CD4-positive, alpha-beta T cell treated with Interleukin-15 for 4 hours (primary cell): Measurements from ENCODE around the gene ZNF598.
A peak's percentile ranks its signal among the peaks of the same experiment; 100 is the strongest.

ENCODE experiments used
- DNase-seq: peaks from one replicate; pipeline ENCODE4 v3.0.0-alpha.2; 2020; ENCODE audit warnings: low spot score

The ZNF598 gene

DNA sequence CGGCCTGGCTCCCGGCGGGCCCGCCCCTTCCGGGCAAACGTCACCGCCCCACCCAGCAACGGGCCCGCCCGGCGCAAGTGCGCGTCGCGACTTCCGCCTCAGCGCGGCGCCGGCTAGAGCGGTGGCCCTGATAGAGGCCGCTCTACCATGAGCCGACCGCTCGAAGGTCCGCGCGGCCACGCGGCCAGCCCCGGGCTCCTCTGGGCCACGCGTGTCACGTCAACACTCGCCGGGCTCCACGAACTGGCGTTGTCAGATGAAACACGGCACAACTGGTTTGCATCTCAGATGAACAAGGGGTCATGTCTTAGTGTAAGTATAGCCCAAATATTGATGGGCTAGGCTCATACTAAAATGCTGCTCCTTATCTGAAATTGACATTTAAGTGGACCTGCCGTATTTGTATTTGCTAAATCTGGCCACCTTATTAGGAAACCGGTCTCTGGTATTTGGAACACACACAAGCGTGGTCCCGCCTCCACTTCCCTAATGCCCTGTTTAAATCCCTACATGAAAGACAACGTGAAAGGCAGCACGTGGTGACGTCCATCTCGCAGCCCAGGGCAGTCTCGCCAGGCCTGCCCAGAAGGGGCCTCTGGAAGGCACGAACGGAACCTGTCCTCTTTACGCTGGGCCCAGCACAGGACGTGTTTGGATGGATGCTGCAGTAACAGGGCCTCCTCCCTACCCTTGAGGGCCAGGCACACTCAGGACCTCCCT is at the start of gene ZNF598:
Gene ZNF598, minus strand, starts transcription at position 31 of the 720 bp plus-strand sequence.
- DNase-seq = peak; percentile 76

DNA sequence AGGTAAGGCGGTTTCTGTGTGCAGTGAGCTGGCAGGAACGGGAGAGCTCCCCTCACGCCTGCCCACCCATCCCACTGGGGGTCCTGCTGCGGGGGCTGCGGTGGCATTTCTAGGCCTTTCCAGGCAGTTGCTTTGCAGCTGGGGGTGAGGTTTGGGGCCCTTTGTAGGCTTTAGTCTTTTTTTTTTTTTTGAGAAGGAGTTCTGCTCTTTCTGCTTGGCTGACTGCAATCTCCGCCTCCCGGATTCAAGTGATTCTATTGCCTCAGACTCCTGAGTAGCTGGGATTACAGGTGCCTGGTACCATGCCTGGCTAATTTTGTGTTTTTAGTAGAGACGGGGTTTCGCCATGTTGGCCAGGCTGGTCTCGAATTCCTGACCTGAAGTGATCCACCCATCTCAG is 49.3 kb upstream of the ZNF598 start:
- no peak for DNase-seq

DNA sequence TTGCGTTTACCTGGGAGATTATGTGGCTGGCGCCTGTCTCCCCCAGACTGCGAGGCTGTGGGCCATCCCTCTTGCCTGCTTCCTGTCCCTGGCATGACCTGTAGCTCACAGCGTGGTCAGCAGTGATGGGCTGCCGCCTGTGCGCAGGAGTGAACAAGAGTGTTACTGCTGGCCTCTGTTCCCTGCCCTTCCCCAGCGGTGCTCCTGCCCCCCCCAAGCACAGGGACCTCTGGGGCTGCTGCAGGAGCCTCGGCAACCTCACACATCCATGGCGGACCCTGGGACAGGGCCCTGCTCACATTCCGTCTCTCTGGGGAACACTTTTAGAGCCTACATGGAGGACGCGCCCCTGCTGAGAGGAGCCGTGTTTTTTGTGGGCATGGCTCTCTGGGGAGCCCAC is 48.8 kb upstream of the ZNF598 start:
- no peak for DNase-seq

DNA sequence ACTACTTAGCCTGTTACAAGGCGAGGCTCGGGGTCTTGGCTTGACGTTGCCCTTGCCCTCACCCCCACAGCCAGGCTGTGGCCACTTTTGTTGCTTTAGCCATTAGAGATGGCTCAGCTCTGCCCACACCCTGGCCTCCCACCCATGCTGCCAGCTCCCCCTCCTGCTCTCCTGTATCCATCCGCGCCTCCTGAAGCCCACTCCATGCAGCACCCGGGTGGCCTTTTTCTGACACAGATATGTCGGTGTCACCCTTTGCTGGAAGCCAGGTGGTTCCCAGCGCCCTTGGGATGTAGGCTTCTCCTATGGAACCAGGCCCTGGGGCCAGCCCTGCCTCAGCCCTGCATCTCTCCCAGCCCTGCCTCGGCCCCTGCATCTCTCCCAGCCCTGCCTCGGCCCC is 47.8 kb upstream of the ZNF598 start:
- DNase-seq = no peak

DNA sequence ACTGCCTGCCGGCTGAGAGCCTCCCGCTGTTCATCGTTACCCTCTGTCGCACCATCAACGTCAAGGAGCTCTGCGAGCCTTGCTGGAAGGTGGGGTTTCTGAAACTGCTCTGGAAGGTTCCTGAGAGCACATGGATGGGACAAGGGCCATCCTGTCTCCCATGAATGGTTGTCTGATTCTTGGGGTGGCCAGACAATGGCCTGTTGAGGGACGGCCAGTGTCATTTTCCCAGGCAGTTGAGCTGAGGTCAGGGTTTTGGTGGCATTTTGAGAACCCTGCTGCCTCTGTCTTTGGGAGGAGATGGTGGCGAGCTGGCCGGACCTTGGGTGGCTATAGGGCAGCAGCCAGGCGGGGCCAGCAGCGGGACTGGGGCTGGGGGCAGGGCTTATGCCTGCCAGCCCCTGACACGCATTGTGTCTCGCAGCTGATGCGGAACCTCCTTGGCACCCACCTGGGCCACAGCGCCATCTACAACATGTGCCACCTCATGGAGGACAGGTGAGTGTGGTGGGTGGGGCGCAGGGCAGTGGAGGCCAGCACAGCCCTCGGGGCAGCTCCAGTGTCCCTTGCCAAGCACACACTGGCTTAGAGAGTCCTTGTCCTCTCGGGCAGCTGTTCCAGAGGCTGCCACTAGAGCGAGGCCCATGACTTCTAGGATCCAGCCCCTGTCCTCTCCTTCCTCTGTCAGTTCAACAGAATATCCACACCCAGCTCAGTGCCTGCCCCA is 47.2 kb upstream of the ZNF598 start:
- no peak for DNase-seq

DNA sequence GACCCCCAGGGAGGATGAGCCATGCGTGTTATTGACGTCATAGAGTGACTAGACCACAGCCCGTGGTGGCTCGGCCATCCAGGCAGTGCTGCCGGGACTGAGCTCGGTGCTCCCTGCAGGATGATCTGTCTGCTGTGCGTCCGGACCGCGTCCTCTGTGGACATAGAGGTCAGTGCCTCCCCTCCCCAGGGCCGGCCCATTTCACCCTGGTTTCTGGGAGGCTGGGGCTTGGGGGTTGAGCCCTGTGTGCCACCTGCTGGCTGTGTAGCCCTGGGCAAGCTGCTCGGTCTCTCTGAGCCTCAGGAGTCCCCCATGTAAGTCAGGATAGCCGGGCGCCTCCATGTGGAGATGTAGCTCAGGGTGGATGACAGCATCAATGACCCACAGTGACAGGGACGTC is 46.5 kb upstream of the ZNF598 start:
- DNase-seq = no peak

DNA sequence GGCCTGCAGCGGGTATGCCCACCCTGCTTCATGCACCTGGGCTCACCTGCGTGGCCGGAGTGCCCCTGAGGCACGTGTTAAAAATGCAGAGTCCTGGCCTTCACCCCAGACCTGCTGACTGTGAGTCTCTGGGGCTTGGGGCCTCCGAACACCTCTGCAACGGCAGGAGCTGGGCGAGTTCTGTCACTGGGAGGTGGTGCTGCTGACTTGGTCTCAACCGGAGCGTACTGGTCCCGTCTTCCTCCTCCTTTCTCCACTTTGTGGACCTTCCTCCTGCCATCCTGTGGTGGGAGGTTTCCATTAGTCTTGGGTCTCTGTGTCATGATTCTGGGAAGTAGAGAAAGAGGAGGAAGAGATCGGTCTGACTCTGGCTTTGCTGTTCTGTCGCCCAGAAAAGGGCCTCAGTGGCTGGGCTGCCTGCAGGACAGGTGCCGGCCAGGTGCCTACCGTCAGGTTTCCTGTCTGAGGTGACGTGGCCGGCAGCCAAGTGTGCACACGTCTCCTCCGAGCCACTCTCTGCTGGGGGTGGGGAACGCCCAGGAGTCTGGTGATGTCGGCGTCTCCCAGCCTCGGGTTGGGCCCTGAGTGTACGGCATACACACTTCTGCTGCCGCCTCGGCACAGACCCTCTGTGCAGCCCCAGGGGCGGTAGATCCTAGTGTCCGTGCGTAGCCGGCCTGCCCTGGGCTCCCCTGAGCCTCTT is 45.1 kb upstream of the ZNF598 start:
- DNase-seq = no peak

DNA sequence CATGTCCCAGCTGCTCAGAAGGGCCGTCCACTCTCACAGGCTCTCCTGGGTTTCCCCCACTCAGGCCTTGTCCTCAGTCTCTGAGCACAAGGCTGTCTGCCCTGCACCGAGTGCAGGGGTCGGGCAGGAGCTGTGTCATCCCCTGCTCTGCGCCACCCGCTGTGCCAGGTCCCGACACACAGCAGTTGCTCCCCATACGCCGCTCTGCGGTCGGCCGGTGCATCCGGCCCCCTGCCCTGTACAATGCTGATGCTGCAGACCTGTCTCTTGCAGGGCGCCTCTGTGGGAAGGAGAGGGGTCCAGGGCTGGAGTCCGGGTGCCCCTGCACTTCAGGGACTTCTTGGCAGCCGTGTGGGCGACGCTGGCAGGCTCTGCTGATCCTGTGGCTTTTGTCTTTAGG is 44.3 kb upstream of the ZNF598 start:
- no peak for DNase-seq

DNA sequence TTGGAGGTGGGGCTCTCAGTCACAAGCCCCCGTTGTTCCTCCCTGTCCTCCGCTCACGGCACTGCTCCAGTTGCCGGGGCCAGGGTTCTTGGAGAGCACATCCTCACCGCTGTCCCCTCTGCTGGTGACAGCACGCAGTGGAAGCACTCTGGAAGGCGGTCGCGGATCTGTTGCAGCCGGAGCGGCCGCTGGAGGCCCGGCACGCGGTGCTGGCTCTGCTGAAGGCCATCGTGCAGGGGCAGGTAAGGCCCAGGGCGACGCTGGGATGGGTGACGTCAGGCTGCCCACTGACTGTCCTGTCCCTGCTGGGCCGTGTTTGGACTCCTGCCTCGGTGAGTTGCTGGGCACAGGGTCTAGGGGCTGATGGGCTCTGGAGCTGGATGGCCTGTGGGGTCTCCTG is 43.6 kb upstream of the ZNF598 start:
- no peak for DNase-seq

DNA sequence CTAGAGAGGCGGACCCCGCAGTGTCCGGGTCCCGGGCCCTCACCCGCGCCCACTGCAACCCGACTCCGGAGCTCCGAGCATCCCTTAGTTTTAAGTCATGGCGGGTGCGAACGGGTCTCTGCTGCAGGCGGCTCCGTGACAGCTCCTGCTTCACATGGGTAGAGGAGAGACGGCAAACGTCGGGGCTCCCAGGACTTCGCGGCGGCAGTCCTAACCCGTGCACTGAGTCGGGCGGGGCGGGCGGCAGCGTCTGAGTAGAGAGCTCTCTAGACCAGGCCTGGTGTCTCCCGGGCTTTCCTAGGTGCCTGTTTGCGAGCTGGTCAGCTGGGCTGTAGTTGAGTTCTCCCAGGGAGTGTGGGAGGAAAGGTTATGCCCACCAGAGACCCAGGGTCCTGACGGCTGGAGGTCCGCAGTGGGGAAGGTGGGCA is 38.5 kb upstream of the ZNF598 start:
- no peak for DNase-seq

DNA sequence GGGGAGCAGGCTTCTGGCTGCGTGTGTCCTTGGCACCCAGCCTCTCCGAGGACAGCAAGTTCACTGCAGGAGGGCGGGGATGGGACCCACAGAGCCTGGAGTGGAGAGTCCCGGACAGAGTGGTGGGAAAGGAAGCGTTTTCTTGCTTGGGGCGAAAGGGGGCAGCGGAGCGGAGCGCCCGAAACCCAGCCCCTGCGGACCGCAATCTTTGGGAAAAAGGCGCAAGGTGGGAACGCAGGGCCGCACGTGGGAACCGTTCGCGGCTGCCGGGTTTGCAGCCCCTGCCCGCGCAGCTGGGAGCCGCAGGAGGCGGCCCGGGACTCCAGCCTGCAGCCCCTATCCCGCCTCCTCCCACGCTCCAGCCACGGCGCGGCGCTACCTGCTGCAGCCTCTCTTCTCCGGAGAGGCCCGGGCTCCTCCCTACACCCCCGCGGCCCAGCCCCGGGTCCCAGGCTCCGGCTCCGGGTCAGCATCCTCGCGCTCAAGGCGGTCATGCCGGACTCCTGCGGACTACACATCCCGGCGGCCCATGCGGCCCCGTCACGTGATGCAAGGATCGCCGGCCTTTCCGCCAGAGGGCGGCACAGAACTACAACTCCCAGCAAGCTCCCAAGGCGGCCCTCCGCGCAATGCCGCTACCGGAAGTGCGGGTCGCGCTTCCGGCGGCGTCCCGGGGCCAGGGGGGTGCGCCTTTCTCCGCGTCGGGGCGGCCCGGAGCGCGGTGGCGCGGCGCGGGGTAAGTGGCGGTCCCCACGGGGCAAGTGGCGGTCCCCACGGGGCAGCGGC is 37.9 kb upstream of the ZNF598 start, which contains the start of the genes NTHL1 and TSC2:
Gene NTHL1, minus strand, starts transcription at position 505 of the 786 bp plus-strand sequence. Its CDS starts 11 bp downstream, at position 494.
Gene TSC2, plus strand, starts transcription at position 656 of the 786 bp plus-strand sequence. CDS start 631 bp downstream, outside the sequence.
- peak; percentile 93 for DNase-seq

DNA sequence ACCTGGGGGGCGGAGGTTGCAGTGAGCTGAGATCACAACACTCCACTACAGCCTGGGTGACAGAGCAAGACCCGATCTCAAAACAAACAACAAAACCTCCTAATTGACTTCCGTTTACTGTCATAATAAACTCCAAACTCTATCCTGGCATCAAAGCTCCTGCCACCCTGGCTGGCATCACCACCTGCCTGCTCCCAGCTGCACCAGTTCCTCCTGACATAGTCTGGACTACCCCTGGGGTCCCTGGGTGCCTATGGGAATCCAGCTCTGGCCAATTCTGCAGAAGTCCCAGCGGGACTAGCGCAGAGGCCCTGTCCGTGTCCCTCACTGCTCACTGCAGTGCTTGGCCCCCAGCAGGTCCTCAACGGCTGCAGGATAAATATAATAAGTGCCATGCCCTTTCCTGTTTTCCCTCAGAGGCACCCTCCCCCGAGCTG is 37.3 kb upstream of the ZNF598 start:
- DNase-seq = no peak

DNA sequence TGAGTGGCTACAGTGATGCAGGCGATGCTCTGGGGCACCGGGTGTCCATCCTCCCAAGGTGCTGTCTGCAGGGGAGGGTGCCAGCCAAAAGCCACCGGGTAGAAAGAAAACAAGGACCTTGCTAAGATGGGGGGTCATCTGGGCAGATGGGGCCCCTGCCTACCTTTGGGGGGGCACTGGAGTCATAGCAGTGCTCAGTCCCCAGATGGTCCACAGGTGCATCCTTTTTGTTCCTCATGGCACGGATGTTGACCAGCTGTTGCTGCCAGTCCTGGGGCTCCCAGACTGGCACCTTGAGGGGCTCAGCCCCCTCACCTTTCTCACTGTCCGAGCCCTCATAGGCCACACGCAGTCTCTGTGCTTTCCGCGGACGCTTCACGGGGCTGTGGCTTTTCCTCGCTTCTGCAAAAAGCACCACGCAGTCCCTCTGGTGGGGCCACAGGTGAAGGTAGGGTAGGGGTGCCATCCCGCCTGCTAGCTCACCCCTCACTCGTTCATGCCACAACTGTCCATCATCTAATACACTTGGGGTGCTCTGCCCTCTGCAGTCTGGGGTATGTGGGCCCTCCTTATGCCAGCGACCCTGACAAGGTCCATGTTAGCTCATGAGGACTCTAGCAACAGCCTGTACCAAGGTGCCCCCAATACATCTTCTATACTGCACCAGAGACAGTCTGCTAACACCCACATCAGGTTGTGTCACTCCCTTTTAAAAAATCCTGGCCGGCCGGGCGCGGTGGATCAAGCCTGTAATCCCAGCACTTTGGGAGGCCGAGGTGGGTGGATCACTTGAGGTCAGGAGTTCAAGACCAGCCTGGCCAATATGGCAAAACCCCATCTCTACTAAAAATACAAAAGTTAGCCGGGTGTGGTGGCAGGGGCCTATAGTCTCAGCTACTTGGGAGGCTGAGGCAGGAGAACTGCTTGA is 36.6 kb upstream of the ZNF598 start:
- no peak for DNase-seq

DNA sequence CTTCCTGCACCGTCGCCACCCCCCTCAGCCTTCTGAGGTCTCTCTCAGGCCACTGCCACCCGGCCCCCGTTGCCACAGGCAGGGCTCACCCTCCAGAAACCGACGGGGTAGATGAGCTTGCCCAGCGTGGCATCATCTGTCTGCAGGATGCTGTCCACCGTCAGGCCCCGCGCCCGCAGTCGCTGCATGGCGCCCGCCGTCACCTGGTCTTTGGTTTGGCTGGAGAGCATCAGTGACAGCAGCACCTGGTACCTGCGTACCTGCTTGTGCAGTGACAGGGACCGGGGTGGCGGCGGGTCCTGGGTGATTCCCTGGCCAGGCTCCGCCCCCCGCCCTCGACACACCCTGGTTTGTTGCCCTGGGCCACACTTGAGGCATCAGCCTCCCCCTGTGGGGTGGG is 34.9 kb upstream of the ZNF598 start:
- DNase-seq = no peak

DNA sequence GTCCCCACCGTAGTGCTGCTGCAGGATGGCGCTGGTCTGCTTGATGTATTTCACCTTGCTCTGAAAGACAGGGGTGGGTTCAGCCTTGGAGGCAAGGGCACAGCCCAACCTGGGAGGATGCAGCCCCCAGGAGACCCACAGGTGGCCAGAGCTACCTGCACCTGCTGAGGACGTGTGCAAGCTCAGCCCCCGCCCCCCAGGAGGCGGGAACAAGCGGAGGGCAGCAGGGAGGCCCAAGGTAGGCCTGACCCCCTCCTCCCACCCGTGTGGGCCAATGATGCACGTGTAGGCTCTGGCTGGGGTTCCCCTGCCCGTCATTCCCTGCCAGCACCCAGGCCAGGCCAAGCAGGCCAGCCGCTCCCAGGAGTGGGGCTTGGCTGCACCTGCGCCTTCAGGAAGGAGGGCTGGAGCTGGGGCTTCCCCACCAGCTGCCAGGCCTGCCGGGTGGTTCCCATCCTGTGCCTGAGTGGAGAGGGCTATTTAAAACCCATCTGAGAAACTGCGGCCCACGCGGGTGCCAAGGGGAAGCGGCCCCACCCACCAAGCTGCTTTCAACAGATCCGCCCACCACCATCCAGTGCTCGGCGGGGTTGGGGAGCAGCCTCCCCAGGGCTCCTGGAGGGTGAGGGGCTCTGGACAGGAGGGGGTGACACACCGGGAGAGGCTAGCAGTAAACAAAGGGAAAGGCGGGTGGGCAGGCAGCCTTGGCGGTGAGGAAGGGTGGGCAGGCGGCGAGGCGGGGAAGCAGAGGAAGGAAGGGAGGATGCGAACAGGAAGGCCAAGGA is 34.2 kb upstream of the ZNF598 start:
- DNase-seq = no peak

DNA sequence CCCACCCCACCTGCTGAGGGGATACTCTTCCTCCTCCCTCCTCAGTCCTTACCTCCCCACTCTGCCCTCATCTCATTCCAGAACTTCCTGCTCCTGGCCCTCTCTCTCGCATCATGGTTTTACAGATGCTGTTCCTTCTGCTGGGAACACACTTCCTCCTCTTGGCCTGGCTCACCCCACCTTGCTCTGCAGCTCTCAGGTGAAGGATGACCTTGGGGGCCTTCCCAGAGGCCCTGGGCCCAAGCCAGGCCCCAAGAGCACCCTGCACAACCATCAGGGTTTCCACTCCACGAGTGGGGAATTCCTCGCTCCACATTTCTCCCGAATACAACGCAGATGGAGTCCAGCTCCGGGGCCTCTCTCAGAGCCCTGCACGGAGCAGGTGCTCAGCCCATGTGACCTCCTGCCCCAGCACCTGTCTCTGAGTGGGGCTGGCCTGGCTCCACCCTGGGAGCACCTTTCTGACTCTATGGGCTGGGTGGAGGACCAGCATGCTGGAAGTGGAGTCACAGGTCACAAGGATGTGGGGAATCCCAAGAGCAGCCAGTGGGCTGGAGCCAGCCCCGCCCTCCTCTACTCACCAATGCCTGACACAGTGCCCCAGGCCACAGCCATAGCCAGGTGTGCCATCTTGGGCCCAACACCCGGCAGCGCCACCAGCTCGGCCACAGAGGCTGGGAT is 33.5 kb upstream of the ZNF598 start:
- DNase-seq = no peak

DNA sequence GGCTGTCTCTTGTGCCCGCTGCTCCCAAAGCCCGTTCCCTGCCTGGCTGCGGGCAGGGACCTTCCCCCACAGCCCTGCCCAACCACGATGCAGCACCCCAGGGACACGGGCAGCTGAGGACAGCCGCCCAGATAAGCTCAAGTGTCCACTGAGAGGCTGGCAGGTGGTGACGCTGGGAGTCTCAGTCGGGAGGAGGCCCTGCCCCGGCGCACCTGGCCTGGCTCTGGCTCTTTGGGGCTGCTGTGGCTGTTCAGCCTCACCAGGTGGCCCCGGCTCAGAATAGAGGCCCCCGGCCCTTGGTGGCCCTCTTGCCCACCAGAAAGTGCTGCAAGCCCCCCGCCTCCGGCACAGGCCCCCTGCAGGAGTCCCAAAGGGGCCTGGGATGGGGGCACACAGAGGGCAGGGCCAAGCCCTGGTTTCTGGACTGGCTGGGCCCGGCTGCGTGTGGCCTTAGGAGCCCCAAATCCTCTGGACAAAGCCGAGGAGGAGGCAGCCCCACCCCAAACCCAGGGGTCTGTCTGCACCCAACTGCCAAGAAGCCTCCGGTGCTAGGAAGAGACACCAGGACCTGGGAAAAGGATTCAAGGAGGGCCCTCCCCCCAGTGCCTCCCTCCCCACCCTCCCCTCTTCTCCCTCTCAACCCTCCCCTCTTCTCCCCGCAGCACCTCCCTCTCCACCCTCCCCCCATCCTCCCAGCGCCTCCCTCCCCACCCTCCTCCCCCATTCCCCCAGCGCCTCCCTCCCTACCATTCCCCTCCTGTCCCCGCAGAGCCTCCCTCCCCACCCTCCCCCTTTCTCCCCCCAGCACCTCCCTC is 32.8 kb upstream of the ZNF598 start:
- DNase-seq = no peak

DNA sequence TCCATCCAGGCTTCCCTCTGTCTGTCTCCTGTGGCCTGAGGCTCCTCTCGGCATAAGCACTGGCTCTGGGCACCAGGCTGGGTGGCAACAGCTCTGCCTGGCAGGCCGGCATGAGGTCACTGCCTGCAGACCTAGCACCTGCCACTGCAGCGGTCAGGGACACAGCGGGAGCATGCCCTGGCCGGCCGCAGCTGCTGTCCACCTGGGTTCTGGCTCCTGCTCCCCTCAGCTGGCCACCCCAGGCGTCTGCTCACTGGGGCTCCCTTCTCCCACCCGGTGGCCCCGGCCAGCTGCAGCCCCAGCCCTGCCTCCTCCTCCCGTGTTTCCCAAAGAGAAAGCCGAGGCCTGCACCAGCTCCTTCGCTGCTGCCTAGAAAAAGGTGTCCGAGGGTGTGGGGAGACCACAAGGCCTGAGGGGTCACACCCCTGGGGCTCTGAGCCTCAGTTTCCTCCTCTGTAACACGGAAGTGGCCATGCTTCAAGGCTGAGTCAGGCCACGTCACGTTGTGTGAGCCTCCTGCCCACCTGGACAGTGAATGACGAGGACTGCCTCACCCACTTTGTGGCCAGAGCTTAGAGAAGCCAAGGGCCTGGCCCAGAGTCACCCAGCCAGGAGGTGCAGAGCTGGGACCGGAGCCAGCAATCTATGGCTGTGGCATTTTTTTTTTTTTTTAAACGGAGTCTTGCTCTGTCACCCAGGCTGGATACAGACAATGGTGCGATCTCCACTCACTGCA is 31.3 kb upstream of the ZNF598 start:
- no peak for DNase-seq
